ENCODE data around the gene CFB.

DNA sequence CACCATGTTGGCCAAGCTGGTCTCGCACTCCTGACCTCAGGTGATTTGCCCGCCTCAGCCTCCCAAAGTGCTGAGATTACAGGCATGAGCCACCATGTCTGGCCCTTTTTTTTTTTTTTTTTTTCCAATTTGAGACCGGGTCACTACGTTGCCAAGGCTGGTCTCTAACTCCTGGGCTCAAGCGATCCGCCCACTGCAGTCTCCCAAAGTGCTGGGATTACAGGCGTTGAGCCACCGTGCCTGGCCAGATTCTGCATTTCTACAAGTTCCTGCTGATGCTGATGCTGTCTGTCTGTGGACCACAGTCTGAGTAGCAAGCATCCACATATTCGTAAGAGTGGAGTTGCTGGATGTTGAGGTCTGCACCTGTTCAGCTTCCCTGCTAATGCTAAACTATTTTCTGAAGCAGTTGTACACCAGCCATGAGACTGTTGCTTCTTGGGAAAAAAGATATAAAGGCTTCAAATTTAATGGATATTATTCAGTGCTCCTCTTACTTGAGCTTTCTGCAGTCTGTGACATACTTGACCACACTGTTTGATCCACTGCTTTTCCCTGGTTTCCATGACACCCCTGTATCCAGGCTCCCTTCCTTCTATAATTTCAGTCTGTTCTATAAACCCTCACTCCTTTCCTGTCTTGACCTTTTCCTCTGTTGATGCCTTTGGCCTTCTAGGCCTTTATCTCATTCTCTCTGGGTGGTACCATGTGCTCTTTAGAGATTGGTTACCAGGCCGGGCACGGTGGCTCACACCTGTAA lies 33.9 kb upstream of the CFB start:
- TF ChIP-seq, protein P1, sequence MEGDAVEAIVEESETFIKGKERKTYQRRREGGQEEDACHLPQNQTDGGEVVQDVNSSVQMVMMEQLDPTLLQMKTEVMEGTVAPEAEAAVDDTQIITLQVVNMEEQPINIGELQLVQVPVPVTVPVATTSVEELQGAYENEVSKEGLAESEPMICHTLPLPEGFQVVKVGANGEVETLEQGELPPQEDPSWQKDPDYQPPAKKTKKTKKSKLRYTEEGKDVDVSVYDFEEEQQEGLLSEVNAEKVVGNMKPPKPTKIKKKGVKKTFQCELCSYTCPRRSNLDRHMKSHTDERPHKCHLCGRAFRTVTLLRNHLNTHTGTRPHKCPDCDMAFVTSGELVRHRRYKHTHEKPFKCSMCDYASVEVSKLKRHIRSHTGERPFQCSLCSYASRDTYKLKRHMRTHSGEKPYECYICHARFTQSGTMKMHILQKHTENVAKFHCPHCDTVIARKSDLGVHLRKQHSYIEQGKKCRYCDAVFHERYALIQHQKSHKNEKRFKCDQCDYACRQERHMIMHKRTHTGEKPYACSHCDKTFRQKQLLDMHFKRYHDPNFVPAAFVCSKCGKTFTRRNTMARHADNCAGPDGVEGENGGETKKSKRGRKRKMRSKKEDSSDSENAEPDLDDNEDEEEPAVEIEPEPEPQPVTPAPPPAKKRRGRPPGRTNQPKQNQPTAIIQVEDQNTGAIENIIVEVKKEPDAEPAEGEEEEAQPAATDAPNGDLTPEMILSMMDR (IDR thresholded peaks at IDR 0.05): no peak
- no peak for TF ChIP-seq POLR2A (IDR thresholded peaks at IDR 0.05)

All from Peyer's patch (tissue), 4 donors.